EL (cell line): Measurements from ENCODE around the gene GPHN.
"Not testable (repeated sequence)": the region's sequence is repeated elsewhere in the genome, so short reads cannot be mapped to it uniquely, and the experiment has no call there.

Experiments
- DNase-seq: peaks from one replicate; pipeline ENCODE4 v3.0.0-alpha.2; 2016

Gene GPHN

DNA sequence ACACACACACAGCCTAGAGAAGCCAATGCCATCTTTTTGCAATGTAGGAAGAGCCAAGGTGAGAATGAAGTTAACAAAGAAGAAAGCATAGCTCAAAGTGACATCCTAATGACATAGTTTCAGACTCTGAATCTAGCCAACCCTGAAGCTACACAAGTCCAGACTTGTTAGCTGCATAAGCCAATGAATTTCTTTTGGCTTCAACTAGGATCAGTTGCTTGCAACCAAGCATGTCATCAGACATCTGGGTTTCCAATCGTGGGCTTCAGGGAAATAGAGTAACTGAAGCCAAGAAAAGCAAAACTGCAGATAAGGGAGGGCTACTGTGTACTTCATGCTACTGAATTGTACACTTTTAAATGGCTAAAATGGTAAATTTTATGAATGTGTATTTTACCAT is 4.4 kb upstream of the GPHN start:
- no peak for DNase-seq

GRCh38 chr14:66507181-66507721 is 696 bp upstream of the GPHN start:
- DNase-seq, result no peak

- no peak for DNase-seq
Measured at GRCh38 chr14:66508547-66508845, 549 bp downstream of the GPHN start.

GRCh38 chr14:66508846-66509621 is 1.1 kb downstream of the GPHN start:
- DNase-seq, result peak; percentile 53

DNA sequence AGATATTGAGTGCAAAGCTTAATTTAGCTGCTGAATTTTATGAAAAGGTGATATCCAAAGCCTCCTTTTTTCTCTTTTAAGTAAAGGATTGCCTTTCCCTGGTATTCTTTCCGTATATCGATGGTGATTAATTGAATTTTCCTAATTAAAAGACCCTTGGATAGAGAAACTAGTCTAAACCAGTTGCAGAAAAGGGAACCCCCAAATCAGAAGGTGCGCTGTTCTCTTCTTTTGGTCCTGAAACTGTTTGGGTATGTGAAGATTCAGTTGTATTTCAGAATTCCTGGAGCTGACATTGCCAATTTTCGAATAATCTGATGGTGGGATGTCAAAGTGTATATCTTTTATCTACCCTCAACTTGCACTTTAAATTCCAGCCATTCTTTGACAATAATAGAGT is 1.9 kb downstream of the GPHN start:
- DNase-seq, result peak; percentile 14

GRCh38 chr14:66511849-66512248 is 3.9 kb downstream of the GPHN start:
- DNase-seq, result no peak

GRCh38 chr14:66514213-66514612 is 6.3 kb downstream of the GPHN start:
- no peak for DNase-seq

GRCh38 chr14:66530526-66530925 is 22.6 kb downstream of the GPHN start:
- DNase-seq, result no peak

GRCh38 chr14:66539034-66539433 is 31.1 kb downstream of the GPHN start:
- no peak for DNase-seq

DNA sequence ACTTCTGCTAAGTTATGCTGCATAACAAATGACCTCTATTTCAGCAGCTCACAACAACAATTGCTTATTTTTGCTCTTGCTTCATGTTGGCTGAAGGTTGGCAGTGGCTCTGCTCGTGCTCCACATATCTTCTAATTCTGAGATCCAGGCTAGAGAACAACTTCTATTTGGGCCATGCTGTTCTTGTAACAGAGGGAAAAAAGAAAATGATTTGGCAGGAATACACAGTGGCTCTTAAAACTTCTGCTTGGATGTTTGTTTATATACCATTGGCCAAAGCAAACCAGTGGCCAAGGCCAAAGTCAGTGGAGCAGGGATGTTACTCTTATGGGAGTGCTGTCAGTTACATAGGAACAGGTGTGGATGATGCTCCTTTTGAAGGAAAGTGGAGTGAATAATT is 32.1 kb downstream of the GPHN start:
- DNase-seq, result no peak

DNA sequence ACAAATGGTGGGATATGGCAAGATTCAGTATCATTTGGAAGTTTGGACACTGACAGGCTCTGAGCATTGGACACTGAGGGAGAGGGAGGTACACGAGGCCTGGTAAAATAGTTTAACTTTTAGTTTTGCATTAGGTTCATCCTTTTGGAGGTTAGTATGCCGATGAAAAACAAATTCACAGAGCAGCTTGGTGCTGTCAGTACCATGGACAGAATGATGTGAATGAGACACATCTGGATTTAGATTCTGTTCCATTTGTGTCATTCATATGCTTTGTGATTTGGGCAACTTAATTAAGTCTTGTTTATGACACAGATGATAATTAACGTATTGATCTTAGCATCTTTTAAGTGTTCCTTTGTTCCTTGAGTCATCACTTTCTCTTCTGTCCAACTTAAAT is 33.7 kb downstream of the GPHN start:
- no peak for DNase-seq

- DNase-seq, result no peak
Measured at GRCh38 chr14:66543996-66544395, 36.0 kb downstream of the GPHN start.

- not testable (repeated sequence) for DNase-seq
Measured at GRCh38 chr14:66545191-66545590, 37.2 kb downstream of the GPHN start.

- DNase-seq, result not testable (repeated sequence)
Measured at GRCh38 chr14:66545751-66546150, 37.8 kb downstream of the GPHN start.

- no peak for DNase-seq
Measured at GRCh38 chr14:66563731-66564130, 55.8 kb downstream of the GPHN start.

- no peak for DNase-seq
Measured at GRCh38 chr14:66568220-66568619, 60.3 kb downstream of the GPHN start.

- DNase-seq, result peak; percentile 2
Measured at GRCh38 chr14:66572826-66573225, 64.9 kb downstream of the GPHN start.

DNA sequence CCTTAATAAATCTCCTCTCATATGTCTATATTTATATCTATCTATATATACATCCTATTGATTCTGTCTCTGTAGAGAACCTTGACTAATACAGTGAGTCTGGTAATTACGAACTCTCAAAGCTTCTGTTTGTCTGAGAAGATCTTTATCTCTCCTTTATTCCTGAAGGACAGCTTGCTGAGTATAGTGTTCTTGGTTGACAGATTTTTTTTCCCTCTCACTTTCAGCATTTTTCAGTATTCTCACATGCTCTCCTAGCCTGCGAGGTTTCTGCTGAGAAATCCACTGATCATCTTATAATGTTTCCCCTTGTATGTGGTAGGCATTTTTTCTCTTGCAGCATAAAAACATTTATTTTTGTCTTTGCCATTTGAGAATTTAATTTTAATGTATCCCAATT is 67.1 kb downstream of the GPHN start:
- no peak for DNase-seq

DNA sequence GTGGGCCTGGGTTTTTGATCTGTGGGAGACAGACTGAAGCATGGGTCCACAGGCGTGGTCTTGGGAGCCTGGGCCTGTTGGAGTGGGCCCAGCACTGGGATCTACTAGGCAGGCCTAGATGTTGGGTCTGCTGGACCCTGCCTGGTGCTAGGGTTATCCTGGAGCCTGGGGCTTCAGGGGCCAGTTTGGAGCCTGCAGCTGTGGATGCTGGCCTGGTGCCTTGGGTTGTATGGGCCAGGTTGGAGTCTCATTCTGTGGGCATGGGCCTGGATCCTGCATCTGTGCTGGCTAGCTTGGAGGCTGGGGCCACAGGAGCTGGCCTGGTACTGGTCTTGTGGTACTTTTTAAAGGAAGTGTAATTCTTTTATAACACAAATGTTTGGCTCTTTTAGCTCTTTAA is 68.0 kb downstream of the GPHN start:
- no peak for DNase-seq

DNA sequence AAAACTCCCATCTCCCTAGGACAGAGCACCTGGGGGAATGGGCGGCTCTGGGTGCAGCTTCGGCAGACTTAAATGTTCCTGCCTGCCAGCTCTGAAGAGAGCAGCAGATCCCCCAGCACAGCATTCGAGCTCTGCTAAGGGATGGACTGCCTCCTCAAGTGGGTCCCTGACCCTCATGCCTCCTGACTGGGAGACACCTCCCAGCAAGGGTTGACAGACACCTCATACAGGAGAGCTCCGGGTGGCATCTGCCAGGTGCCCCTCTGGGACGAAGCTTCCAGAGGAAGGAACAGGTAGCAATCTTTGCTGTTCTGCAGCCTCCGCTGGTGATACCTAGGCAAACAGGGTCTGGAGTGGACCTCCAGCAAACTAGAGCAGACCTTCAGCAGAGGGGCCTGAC is 79.8 kb downstream of the GPHN start:
- DNase-seq, result not testable (repeated sequence)

- no peak for DNase-seq
Measured at GRCh38 chr14:66595394-66595793, 87.4 kb downstream of the GPHN start.

- no peak for DNase-seq
Measured at GRCh38 chr14:66596241-66596985, 88.5 kb downstream of the GPHN start.

DNA sequence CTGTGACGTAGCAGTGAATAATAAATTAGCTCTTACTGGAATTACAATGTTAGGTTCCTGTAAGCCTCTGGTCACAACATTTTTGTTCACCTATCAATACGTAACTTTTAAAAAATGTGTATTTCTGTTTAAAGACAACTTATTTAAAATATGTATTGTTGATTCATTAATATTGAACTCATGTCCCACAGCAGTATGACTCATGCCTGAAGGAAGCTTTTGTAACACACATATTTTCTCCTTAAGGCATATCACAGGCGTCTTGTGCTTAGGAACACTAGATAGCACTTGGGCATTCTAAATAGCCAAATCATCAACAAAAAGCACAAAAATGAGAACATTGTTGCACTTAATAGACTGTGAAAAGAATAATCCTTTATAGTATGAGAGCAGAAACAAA is 92.5 kb downstream of the GPHN start:
- DNase-seq, result peak; percentile 77

DNA sequence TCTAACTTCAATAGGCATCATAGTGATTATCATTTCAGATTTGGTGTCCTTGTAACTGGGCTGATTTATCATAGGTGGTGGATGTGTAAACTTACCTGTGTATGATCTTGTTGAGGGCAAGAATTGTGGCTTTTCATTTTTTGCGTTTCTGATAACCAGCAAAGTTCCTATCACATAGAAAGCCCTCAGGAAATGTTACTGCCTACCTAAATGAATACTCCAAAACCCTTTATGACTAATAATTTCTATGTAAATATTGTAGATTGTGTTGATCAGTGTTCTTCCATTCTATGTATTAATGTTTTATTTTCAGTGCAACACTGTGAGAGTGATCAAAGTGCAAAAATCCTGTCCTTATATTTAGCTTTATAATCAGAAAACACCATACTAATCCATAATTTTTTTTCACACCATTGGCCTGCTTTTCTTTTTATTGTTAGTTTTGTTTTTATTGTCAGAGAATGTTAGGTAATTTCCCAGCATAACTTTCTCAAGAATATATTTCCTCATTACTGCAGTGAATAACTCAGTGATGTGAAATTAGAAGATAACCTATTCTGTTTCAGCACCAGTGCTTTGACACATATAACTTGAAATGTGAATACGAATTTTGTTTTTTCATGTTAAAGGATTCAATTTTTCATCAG is 94.1 kb downstream of the GPHN start:
- no peak for DNase-seq
